Kidney capillary endothelial cell (primary cell): ENCODE measurements around the gene GSC.
"Not testable (repeated sequence)": the region's sequence is repeated elsewhere in the genome, so short reads cannot be mapped to it uniquely, and the experiment has no call there.

Source experiments
- DNase-seq: peaks from one replicate; pipeline ENCODE4 v3.0.0-alpha.2; 2018; ENCODE audit warnings: low spot score

Gene GSC

GRCh38 chr14:94769391-94770250 is at the start of gene GSC:
Gene GSC, minus strand, starts transcription at chr14:94770113. Its CDS starts 98 bp downstream, at chr14:94770015.
- DNase-seq: no peak

GRCh38 chr14:94819531-94819930 is 49.6 kb upstream of the GSC start:
- no peak for DNase-seq

DNA sequence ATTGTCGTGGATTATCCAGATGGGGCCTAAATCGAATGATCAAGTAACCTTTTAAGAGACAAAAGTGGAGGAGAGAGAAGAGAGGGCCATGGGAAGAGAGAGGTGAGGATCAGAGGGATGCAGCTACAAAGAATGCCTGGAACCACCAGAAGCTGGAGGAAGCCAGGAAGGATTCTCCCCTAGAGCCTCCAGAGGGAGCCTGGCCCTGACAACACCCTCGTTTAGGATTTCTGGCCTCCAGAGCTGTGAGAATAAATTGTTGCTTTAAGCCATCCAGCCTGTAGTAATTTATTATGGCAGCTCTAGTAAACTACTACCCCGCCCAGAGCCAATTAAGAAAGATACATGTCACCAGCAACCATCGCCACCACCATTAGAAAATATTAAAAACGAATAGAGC is 46.2 kb upstream of the GSC start:
- no peak for DNase-seq

- DNase-seq: no peak
These were observed 35.9 kb upstream of the GSC start for GRCh38 chr14:94805680-94806288.

DNA sequence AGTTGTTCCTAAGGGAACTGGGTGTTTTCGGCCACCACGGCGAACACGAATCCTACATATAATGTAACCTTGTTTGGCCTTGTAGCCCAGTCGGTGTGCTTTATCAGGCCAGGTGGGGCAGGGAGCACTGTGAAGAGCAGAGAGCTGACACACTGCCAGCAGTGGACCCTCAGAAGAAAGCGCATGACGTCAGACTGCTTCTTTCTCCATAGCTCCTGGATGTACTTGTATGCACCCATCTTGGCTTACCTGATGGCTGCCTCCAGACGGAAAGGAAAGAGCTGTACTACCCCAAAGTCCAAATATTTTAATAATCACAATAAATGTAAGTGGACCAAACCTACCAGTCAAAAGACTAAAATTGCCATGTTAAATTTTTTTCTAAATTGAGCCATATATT is 31.3 kb upstream of the GSC start:
- no peak for DNase-seq

DNA sequence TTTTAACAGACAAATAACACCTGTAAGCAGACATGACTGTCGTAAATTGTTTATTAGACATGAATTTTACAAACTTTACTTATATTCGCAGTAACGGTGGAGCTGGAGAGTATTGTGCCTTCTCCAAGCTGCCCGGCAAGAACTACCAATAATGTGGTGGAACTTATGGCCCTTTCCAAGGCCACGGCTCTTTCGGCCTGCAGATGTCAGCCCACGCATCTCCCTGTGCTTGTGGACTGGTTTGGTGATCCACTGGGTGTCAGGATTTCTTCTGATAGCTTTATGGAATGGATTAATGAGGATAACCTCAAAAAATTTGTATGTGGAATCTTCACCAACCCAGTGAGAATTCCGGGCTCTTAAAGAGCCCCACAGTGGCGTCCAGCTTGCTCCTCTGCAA is 30.9 kb upstream of the GSC start:
- DNase-seq: not testable (repeated sequence)

- no peak for DNase-seq
These were observed 28.0 kb upstream of the GSC start for GRCh38 chr14:94797887-94798286.

DNA sequence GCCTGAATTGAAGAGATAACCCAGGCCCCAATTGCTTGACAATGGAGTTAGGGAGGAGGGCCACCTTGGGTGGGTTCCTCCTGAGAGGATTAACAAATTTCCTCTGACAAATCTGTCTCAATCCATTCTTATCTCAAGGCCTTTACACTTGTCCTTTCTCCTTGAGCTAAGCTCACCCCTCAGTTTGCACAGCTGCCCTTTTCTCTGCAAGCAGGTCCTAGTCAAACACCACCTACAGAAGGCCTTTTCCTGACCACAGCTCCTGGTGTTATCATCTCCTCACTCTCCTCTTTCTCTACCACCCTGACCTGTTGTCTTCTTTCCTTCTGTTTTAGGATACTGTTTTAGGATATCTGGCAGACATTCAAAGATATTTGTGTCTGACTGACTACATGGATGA is 26.4 kb upstream of the GSC start:
- DNase-seq: no peak

DNA sequence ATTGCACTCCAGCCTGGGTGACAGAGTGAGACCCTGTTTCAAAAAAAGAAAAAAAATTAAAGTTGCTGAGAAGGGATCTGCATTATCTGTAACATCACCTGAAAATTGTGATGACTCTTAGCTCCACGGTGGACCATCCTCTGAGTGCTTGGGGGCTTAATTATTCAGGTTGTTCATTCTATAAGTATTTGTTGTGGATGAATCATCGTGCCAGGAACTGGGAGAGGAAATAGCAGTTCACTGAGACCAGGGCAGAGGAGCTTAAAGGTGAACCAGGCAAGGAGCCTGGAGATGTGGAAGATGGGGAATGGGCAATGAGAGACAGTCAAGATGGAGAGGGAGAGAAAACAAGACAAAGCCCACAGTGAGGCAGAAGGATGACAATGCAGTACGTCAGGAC is 25.5 kb upstream of the GSC start:
- no peak for DNase-seq

GRCh38 chr14:94793901-94794300 is 24.0 kb upstream of the GSC start:
- DNase-seq: no peak

DNA sequence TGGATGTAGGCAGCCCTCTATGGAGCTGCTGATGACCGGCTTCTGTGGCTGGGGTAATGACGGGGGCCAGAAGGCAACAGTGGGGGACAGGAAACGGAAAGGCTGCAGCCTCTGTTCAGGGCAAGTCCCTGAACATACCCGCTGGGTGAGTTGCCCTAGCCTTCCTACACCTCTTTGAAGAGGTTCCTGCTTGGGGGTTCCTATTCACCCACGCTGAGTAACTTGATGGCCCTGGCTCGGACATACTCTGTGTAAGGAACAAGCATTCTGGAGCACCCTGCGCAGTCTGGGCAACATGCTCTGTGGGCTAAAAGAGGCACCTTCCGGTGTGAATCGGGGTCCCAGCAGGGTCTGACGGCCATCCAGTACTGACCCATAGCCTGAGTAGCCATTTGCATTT is 17.7 kb upstream of the GSC start:
- DNase-seq: no peak

GRCh38 chr14:94787092-94787491 is 17.2 kb upstream of the GSC start:
- no peak for DNase-seq

- no peak for DNase-seq
These were observed 10.9 kb upstream of the GSC start for GRCh38 chr14:94780536-94781399.

DNA sequence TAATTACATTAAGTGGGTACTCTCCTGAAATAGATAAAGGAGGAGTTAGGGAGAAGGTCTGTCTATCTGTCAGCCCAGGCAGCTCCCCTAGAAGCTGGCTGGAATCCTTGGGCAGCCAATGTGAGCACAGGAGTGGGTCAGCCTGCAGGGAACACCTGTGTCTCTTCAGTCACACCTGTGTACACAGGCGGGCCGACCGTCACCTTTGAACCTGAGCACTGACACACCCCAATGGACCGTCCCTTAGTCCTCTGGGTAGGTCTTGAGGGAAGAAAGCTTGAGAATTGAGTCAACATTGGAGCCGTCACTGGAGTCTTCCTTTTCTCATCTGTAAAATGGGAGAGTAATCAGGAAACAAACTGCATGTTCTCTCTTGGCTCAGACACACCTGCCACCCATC is 9.8 kb upstream of the GSC start:
- DNase-seq: no peak

DNA sequence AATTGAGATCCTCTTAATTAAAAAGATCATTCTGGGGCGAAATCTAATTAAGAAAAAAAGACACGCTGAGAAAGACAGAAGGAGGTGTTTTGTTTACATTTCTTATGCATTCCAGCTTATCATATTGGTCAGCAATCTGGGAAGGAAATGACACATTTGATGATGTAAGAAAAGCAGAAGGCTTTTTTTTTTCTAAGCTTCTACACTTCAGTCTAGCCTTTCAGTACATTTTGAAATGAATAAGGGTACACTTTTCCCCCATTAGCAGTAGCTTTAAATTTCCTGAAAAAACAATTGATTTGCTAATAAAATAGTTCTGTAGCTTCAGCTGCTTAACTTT is 5.9 kb upstream of the GSC start:
- peak; percentile 62 for DNase-seq

DNA sequence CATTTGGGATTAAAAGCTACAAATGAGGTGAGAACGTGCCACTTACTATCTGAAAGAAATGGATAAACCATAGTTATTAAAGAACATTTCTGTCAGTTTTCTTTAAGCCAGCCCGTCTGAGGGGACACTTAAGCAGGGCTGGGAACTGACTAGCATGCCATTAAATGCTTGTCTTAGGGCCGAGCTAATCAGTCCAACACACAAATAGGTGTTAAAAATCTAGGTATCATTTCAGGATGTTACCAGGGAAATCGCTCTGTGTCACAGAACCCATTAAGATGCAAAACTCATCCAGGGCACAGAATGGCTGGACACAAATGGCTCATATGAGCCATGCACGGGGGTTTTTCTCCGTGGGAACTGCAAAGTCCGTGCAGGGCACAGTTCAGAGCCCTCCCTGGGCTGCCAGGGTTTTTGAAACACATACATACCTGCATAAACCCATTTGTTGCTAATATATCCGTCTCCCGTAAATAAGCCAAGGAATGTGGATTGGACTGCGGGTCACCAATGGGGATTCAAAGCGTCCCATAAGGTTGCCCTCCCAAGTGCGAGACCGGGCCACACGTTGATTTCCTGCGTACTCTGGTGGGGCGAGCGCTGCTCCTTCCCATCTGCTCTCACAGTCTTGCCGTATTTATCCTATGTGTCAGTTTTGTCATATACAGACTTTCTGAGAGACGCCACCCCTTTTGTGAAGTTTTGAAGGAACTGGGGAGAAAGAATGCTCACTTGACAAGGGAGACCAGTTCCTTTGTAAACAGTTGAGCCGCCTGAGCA is 5.4 kb upstream of the GSC start:
- no peak for DNase-seq

GRCh38 chr14:94774344-94775090 is 4.6 kb upstream of the GSC start:
- DNase-seq: no peak

GRCh38 chr14:94773655-94774343 is 3.9 kb upstream of the GSC start:
- no peak for DNase-seq

GRCh38 chr14:94773061-94773648 is 3.2 kb upstream of the GSC start:
- DNase-seq: no peak

DNA sequence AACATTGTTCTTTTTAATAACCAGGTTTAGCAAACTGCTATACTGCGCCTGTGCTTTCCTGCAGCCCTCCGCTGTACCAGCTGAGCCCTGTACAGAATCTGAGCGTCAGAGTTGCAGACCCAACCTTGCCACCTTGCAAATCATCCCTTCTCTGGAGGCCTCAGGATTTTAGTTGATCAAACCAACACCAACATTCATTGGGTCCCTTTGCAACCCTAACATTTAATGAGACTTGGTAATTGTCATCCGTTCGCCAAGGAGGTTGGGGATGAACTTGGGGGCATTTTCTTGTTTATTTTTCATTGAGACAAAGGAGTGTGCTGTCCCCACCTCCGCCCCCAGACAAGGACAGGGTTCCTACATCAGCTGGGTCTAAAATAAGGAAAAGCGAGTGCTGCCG is 2.6 kb upstream of the GSC start:
- no peak for DNase-seq
